Right atrium auricular region (tissue), 2 donors: ENCODE data around the gene MYOG. TPM values are rescaled to one million over a fixed set of nuclear protein-coding genes. Genes with fewer than 3 reads are reported as not detected.

Experiments used
- DNase-seq: peaks from one replicate; pipeline ENCODE4 v3.0.0-alpha.2; 2019; ENCODE audit warnings: low spot score
- H3K27ac ChIP-seq, 2 donors: fragments of 200-600 bp; sonication (generic); 1 replicate in 1 of 2; 2 replicates in 1 of 2; pipeline ENCODE4 v1.5.1; 2016 to 2019
- H3K27me3 ChIP-seq, 2 donors: fragments of 200-600 bp; sonication (generic); one replicate each; pipeline versions ENCODE4 v1.5.1 to v1.6.0; 2017 to 2019
- H3K36me3 ChIP-seq: fragments of 200-600 bp; sonication (generic); one replicate; pipeline ENCODE4 v1.5.1; 2016
- H3K4me1 ChIP-seq, 2 donors: fragments of 200-600 bp; sonication (generic); one replicate each; pipeline versions ENCODE4 v1.5.1 to v1.6.0; 2017 to 2019
- H3K4me3 ChIP-seq, 2 donors: fragments of 200-600 bp; sonication (generic); 1 replicate in 1 of 2; 2 replicates in 1 of 2; pipeline ENCODE4 v1.5.1; 2017 to 2019; ENCODE audit warnings: mild to moderate bottlenecking in 1 of 2, moderate library complexity in 1 of 2
- H3K9me3 ChIP-seq, 2 donors: fragments of 200-600 bp; sonication (generic); one replicate each; pipeline ENCODE4 v1.5.1; 2019
- CTCF ChIP-seq, 2 donors: fragments of 200-600 bp; sonication (generic); IDR thresholded peaks; one replicate each; pipeline ENCODE4 v1.5.1; 2019; ENCODE audit warnings: antibody characterized with exemption in 2 of 2
- total RNA-seq, 2 donors: library from RNA; depleted of rRNA; stranded (reverse); fragments of >200 nt; gene quantifications; one replicate each; pipeline ENCODE4 v1.1.0, GENCODE V29; 2016

Gene MYOG
- total RNA-seq, 2 donors from 2014 or later = not detected

- no peak for TF ChIP-seq CTCF (IDR thresholded peaks at IDR 0.05)
- no peaks in the 10 kb centered on the region for H3K9me3 ChIP-seq
- no peak overlapping the region for H3K4me3 ChIP-seq
- no peaks in the 10 kb centered on the region for H3K27me3 ChIP-seq
- no peak overlapping the region for H3K27ac ChIP-seq
- peaks cover 0 to 13% of the 10 kb centered on the region in 2 donors for H3K4me1 ChIP-seq
- peaks cover 9% of the 10 kb centered on the region for H3K36me3 ChIP-seq
- no peak for DNase-seq
These were observed 40.5 kb downstream of the MYOG start for GRCh38 chr1:203045336-203045735.

- peaks cover 9% of the 10 kb centered on the region for H3K36me3 ChIP-seq
- DNase-seq = no peak
- no peak for TF ChIP-seq CTCF (IDR thresholded peaks at IDR 0.05)
- H3K27ac ChIP-seq = no peak overlapping the region
- peaks cover 0 to 19% of the 10 kb centered on the region in 2 donors for H3K4me1 ChIP-seq
- no peaks in the 10 kb centered on the region for H3K9me3 ChIP-seq
- no peak overlapping the region for H3K4me3 ChIP-seq
- H3K27me3 ChIP-seq = no peaks in the 10 kb centered on the region
These were observed 41.1 kb downstream of the MYOG start for GRCh38 chr1:203044546-203045250.

- no peaks in the 10 kb centered on the region for H3K27me3 ChIP-seq
- no peak for TF ChIP-seq CTCF (IDR thresholded peaks at IDR 0.05)
- H3K4me1 ChIP-seq = peaks cover 0 to 27% of the 10 kb centered on the region in 2 donors
- peaks cover 9% of the 10 kb centered on the region for H3K36me3 ChIP-seq
- H3K4me3 ChIP-seq = no peak overlapping the region
- no peak overlapping the region for H3K27ac ChIP-seq
- H3K9me3 ChIP-seq = no peaks in the 10 kb centered on the region
- no peak for DNase-seq
These were observed 41.8 kb downstream of the MYOG start for GRCh38 chr1:203043830-203044545.

GRCh38 chr1:203041351-203041932 lies 44.4 kb downstream of the MYOG start:
- Histone ChIP-seq H3K27me3 (no peaks in the 10 kb centered on the region), H3K27ac (peak overlapping the region in 1 of 2 donors; percentile 65), H3K9me3 (no peaks in the 10 kb centered on the region), H3K36me3 (peaks cover 5% of the 10 kb centered on the region), H3K4me1 (peaks cover 0 to 46% of the 10 kb centered on the region in 2 donors), H3K4me3 (no peak overlapping the region)
- DNase-seq = no peak
- TF ChIP-seq CTCF (IDR thresholded peaks at IDR 0.05) = no peak

- Histone ChIP-seq H3K27me3 (no peaks in the 10 kb centered on the region), H3K36me3 (no peaks in the 10 kb centered on the region), H3K4me1 (peaks cover 0 to 49% of the 10 kb centered on the region in 2 donors), H3K9me3 (no peaks in the 10 kb centered on the region), H3K4me3 (no peak overlapping the region), H3K27ac (peak overlapping the region; percentile 26 to 65)
- no peak for DNase-seq
- TF ChIP-seq CTCF (IDR thresholded peaks at IDR 0.05) = no peak
These were observed 45.1 kb downstream of the MYOG start for GRCh38 chr1:203040513-203041275.
